Right cardiac atrium (tissue), 5 donors: Measurements from ENCODE around the gene TOR3A. TPM values are rescaled to one million over a fixed set of nuclear protein-coding genes. Genes with fewer than 3 reads are reported as not detected.

ENCODE experiments used
- ATAC-seq, 2 donors: fragments of 200-7000 bp; cut with Tn5 transposase; one replicate each; pipeline versions ENCODE4 v1.8.0 to v1.9.1; 2020; ENCODE audit warnings: moderate library complexity in 2 of 2, mild to moderate bottlenecking in 1 of 2
- DNase-seq, 3 donors: peaks; one replicate each; pipeline ENCODE4 v3.0.0-alpha.2; 2020
- H3K27ac ChIP-seq: one replicate; pipeline ENCODE4 v1.5.1; 2013; ENCODE audit warnings: mild to moderate bottlenecking, low read length, control low read depth, moderate library complexity
- H3K27me3 ChIP-seq: one replicate; pipeline ENCODE4 v1.6.1; 2013; ENCODE audit not compliant: control insufficient read depth, insufficient read depth
- H3K4me1 ChIP-seq: one replicate; pipeline ENCODE4 v1.6.1; 2013; ENCODE audit warnings: low read length; ENCODE audit not compliant: control insufficient read depth, insufficient read depth
- H3K4me3 ChIP-seq: one replicate; pipeline ENCODE4 v1.5.1; 2013; ENCODE audit warnings: low read length, control low read depth
- H3K9me3 ChIP-seq: one replicate; pipeline ENCODE4 v1.6.1; 2013; ENCODE audit warnings: low read length; ENCODE audit not compliant: control insufficient read depth
- WGBS: extraction: QIAGEN DNeasy Blood & Tissue Kit; methylation state at CpG from one replicate; pipeline ENCODE4 v1.1.7; 2013; 5-methylcytosine and 5-hydroxymethylcytosine counted together
- intact Hi-C, 4 donors: fragments of 100-400 bp; cut with DNase I; formaldehyde crosslinking; loops; one replicate each; pipeline versions ENCODE4 v1.11.0 to v1.14.0; 2022 to 2023
- polyA plus RNA-seq: library from polyadenylated mRNA; stranded (reverse); fragments of 200-250 nt; gene quantifications from one replicate; pipeline ENCODE4 v1.2.3, GENCODE V29; 2013
- total RNA-seq, 4 donors: library from RNA; stranded (reverse); fragmentation: NEBNext Ultra II Directional; extraction: Animal tissue kit (Norgen Biotek cat#: 25700); gene quantifications; one replicate each; pipeline ENCODE4 v1.2.1, GENCODE V29; 2021
- donor health status: healthy with polysubstance abuse.
- donor health status: DM: no; HTN: yes; CAD: no.
- donor health status: DM: no; HTN: no; CAD: no.
- donor health status: DM: no; HTN: yes; CAD: no; lungs with severe emphysema.
- donor health status: DM: yes; HTN: yes; CAD: no.

TOR3A gene
- total and polyA plus RNA-seq, 5 donors: 6.7 to 12.5 (median 11.9) TPM

DNA sequence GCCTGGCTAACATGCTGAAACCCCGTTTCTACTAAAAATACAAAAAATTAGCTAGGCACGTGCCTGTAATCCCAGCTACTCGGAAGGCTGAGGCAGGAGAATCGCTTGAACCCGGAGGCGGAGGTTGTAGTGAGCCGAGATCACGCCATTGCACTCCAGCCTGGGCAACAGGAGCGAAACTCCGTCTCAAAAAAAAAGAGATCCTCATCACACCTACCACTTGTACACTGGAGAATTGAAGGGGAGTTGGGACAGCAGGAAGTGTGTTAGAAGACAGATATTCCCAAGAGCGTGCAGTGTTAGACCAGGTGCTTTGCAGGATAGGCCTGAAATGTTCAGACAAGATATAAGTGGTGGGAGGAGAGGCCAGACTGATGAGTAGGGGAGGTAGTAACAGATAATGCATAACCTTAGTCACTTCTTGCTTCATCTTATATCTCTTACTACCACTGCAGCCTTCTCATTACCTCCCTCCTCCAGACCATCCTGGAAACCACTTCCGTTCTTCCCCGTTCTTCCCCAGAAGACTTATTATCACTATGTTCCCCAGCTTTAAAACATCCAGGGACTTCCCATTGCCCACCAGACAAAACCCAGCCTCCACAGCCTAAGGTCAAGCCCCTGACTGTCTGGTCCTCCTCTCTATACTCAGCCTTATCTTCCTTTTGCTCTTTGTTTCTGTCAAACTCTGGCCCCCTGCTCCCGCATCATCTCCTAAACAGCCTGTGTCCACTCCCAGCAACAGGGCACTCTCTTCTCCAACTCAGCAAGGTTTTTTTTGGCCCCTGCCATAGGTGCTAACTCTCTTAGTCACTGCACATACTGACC, 34.8 kb upstream of the TOR3A start:
- H3K27ac ChIP-seq: no peak overlapping the region
- 89% methylated on average over 14 of the region's 14 CpGs for WGBS
- no peak for DNase-seq
- peak; percentile 48 to 70 for ATAC-seq
- intact Hi-C loops: no loop called here
- no peaks in the 10 kb centered on the region for H3K4me1 ChIP-seq
- H3K9me3 ChIP-seq: no peaks in the 10 kb centered on the region
- H3K4me3 ChIP-seq: no peak overlapping the region
- H3K27me3 ChIP-seq: no peaks in the 10 kb centered on the region

DNA sequence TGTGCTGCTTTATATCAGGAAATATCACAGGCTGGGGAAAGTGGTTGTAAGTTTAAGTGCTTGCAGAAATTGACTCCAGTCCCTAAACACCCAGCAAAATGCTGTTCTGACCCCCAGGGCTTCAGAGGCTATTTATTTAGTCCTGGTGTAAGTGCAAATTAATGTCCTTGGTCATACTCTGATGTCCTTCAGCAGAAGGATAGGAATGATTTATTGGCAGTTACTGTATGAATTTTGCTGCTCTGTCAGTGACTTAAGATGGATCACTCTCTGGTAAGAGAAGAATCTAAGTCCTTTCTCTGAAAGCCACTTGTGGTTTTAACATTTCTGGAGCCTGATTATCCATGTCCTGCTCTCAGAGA, 34.3 kb upstream of the TOR3A start:
- Histone ChIP-seq H3K4me1 (no peaks in the 10 kb centered on the region), H3K9me3 (no peaks in the 10 kb centered on the region), H3K27ac (no peak overlapping the region), H3K27me3 (no peaks in the 10 kb centered on the region), H3K4me3 (no peak overlapping the region)
- peak in 1 of 2 donors; percentile 12 for ATAC-seq
- intact Hi-C loops: no loop called here
- no peak for DNase-seq

DNA sequence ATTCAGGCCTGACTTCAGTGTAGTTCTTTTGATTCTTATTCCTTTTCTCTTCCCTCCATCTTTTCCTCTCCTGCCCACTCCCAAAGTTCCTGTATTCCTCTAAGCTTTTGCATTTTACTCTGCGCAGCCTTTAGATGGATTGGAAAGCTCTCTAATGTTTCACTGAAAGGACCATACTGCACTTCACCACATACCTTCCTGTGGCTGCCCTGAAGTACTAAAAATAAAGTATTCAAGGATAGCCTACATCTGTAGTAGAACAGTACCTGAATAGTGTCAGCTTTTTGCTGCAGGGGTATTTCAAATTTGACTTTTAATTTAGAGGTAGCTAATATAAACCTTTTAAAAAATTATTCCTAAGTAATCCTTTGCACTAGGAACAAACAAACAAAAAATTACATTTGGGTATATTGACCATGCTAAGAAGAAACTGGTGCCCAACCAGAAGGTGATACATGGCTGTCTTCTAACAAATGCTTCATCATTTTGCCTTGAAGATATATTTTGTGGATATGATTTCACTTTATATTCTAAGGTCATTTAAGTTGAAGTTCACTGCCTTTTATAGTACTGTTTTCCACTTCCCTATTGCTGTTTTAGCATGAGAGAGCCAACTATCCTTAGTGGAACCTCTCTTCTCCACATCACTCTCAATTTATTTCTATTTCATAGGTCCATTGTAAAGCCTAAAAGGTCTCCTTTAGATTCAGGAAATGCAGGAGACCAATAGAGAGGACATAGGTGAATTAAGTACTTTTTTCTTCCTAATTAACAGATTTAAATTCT, 33.3 kb upstream of the TOR3A start:
- intact Hi-C loops: no loop called here
- Histone ChIP-seq H3K9me3 (no peaks in the 10 kb centered on the region), H3K27ac (no peak overlapping the region), H3K27me3 (no peaks in the 10 kb centered on the region), H3K4me1 (no peaks in the 10 kb centered on the region), H3K4me3 (no peak overlapping the region)
- ATAC-seq: no peak
- DNase-seq: no peak
- WGBS: 93% methylated on average over 1 of the region's 1 CpG

DNA sequence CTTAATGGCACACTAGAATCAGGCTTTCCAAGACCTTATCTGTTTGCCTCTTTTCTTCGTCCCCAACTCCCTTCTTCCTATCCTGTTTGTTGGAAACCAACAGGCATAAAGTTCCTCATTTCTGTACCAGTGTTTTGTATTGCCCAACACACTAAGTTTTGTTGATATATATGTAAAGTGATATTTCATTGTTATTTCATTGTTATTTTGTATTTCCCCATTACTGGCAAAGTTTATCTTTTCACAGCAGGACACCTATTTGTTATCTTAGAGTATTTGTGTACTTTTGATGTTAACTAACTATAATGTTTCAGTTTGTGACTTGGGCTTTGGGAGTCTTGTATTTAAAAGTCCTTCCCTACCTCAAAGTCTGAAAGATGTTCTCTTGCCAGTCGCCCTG, 29.1 kb upstream of the TOR3A start:
- H3K4me3 ChIP-seq: no peak overlapping the region
- H3K27ac ChIP-seq: no peak overlapping the region
- ATAC-seq (no peak), DNase-seq (no peak)
- no peaks in the 10 kb centered on the region for H3K9me3 ChIP-seq
- WGBS: 73% methylated on average over 2 of the region's 2 CpGs
- no peaks in the 10 kb centered on the region for H3K27me3 ChIP-seq
- no peaks in the 10 kb centered on the region for H3K4me1 ChIP-seq
- intact Hi-C loops: no loop called here

DNA sequence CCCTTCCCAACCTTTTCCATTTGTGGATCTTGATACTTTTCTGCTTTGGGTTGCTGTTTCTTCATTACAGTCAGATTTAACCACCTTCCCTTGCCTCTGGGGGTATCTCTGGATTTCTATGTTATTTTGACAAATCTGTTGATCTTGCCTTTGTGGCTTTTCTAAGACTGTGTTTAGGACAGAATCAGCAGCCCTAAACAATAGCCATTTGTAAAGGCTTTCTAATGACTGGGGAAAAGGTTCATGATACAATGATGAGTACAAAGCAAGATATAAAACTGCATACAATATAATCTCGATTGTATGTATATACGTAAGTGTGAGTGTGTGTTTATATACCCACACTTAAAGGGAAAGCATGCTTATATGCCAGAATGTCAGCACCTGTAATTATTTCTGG, 28.4 kb upstream of the TOR3A start:
- no peak overlapping the region for H3K4me3 ChIP-seq
- DNase-seq (no peak), ATAC-seq (no peak)
- H3K27me3 ChIP-seq: no peaks in the 10 kb centered on the region
- H3K4me1 ChIP-seq: peaks cover 2% of the 10 kb centered on the region
- WGBS: 95% methylated on average over 2 of the region's 2 CpGs
- H3K27ac ChIP-seq: no peak overlapping the region
- intact Hi-C loops: no loop called here
- no peaks in the 10 kb centered on the region for H3K9me3 ChIP-seq

DNA sequence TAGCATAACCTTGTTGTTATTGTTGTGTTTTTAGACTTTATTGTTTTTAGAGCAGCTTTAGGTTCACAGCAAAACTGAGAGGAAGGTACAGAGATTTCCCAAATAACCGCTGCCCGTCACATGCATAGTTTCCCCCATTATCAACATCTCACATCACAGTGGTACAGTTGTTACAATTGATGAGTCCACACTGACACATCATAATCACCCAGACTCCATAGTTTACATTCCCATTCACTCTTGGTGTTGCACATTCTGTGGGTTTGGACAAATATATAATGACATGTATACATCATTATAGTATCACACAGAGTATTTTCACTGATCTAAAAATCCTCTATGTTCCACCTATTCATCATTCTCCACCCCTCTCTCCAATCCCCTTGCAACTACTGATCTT, 25.9 kb upstream of the TOR3A start:
- ATAC-seq (no peak), DNase-seq (no peak)
- no peak overlapping the region for H3K27ac ChIP-seq
- H3K4me3 ChIP-seq: no peak overlapping the region
- no peaks in the 10 kb centered on the region for H3K9me3 ChIP-seq
- no peaks in the 10 kb centered on the region for H3K27me3 ChIP-seq
- over 99% methylated on average over 2 of the region's 2 CpGs for WGBS
- intact Hi-C loops: no loop called here
- peaks cover 2% of the 10 kb centered on the region for H3K4me1 ChIP-seq

DNA sequence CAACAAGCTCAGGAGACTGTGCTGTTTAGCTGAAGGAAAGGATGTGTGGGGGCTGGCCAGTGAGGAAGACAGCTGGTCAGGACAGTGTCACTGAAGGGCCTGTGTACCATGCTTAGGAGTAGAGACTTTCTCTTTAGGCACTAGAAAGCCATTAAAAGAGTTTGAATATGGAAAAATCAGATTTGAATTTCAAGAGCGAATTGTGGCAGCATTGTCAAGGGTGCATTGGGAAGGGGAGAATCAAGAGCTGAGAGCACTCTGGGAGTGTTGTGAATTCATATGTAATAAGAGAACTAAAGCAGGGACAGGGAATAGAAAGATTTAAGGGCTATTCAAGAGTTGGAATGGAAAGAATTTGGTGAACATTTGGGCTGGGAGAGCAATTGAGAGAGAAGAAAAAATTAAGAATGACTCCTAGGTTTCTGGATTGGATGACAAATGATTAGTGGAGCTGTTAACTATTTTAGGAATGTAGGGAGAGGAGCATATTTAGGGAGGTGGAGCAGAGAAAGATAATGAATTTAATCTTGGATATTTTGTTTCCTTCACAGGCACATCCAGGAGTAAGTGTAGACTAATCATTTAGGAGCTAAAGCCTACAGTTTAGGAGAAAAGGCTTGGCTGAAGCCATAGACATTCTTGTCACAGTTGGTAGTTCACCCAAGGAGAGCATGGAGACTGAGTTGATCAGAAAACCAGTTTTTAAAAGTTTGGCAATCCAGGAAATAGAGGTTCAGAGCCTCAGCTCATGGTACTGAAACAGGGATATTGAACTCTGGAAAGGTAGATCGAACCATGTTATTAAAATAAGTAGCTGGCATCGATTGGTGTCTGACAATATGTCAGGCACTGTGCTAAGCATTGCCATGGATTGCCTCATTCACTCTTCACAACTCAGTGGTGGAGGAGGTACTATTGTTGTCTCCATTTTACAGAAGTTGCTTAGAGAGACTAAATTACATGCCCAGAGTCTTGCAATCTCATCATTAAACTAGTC, 23.1 kb upstream of the TOR3A start:
- no peaks in the 10 kb centered on the region for H3K27me3 ChIP-seq
- no peaks in the 10 kb centered on the region for H3K9me3 ChIP-seq
- H3K27ac ChIP-seq: no peak overlapping the region
- ATAC-seq (no peak), DNase-seq (no peak)
- WGBS: 85% methylated on average over 3 of the region's 3 CpGs
- intact Hi-C loops: no loop called here
- H3K4me3 ChIP-seq: no peak overlapping the region
- H3K4me1 ChIP-seq: peaks cover 2% of the 10 kb centered on the region

DNA sequence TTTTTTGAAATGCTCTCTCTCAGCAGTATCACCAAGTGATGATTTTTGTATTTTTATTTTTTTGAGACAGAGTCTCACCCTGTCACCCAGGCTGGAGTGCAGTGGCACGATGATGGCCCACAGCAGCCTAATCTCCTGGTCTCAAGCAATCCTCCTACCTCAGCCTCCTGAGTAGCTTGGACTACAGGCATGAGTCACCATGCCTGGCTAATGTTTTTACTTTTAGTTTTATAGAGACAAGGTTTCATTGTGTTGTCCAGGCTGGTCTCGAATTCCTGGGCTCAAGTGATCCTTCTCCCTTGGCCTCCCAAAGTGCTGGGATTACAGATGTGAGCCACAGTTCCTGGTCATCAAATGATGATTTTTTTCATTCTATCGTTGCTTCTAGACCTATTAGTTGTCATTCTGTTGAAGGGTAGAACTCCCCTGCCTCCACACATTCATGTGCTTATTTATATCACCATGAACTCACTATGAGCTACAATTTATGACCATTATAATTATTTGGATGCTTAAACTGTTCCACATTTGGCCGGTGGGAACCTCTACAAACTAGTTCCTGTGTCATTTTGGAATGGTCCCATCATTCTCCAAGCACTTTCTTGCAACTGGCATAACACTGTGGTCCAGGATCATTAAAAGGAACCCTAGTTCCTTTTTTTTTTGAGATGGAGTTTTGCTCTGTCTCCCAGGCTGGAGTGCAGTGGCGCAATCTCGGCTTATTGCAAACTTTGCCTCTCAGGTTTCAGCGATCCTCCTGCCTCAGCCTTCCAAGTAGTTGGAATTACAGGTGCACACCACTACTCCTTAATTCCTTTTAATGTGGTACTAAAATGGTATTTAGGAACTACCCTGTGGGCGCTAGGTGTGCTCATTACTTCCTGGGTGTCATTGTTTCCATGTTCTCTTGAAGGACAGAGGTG, 20.2 kb upstream of the TOR3A start:
- peaks cover 2% of the 10 kb centered on the region for H3K4me1 ChIP-seq
- no peaks in the 10 kb centered on the region for H3K27me3 ChIP-seq
- intact Hi-C loops: no loop called here
- H3K9me3 ChIP-seq: no peaks in the 10 kb centered on the region
- no peak for ATAC-seq
- H3K4me3 ChIP-seq: no peak overlapping the region
- no peak overlapping the region for H3K27ac ChIP-seq
- WGBS: 93% methylated on average over 8 of the region's 8 CpGs
- DNase-seq: no peak

DNA sequence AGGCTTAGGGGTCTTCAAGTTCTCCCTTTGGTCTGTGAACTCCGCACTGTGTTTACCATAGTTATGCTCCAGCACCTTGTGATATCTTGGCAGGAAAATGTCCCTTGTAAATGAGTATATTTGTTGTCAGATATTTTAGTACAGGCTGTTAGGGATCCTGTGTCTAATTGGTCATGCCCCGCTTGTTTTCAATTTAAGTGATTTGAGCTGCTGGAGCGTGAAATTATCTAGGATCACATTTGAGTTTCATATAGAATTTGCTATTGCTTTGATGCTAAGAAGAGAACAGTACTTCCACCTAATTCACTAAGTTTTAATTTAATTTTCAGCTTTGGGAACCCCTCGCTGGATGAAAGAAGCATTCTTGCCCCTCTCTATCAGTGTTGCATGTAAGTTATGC, 15.4 kb upstream of the TOR3A start:
- no peaks in the 10 kb centered on the region for H3K27me3 ChIP-seq
- ATAC-seq (no peak), DNase-seq (no peak)
- H3K4me1 ChIP-seq: no peaks in the 10 kb centered on the region
- H3K27ac ChIP-seq: no peak overlapping the region
- H3K4me3 ChIP-seq: no peak overlapping the region
- H3K9me3 ChIP-seq: no peaks in the 10 kb centered on the region
- WGBS: 96% methylated on average over 4 of the region's 4 CpGs
- intact Hi-C loops: no loop called here

DNA sequence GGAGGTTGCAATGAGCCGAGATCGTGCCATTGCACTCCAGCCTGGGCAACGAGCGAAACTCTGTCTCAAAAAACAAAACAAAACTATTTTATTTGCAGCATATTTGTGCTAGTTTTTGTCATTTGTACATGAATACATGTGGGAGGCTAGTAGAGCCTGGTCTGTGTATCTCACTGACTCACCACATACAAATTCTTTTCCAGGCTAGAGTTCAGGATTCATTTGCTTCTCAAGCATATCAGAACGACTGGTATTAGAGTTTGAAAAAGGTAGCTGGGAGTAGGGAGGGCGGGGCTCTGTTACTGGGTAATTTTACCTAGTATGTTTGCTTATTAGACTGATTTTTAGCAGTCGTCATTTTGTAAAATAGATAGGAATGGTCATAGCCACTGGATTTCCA, 4.5 kb upstream of the TOR3A start:
- intact Hi-C loops: no loop called here
- WGBS: 84% methylated on average over 7 of the region's 7 CpGs
- Histone ChIP-seq H3K4me3 (no peak overlapping the region), H3K4me1 (no peaks in the 10 kb centered on the region), H3K27me3 (no peaks in the 10 kb centered on the region), H3K27ac (no peak overlapping the region), H3K9me3 (no peaks in the 10 kb centered on the region)
- ATAC-seq (no peak), DNase-seq (no peak)
